Measurements from ENCODE around the gene FOCAD.

GRCh38 chr9:20725675-20726074, 41.6 kb downstream of the FOCAD start:
- TF ChIP-seq POLR2AphosphoS5 (IDR thresholded peaks at IDR 0.05; ENCODE audit: borderline replicate concordance, low read depth, low read length) (no peak), EZH2 (IDR thresholded peaks at IDR 0.05) (no peak)
